GM12891 (cell line): ENCODE data around the gene ZNF407.

Experiments used
- POLR2A ChIP-seq: IDR thresholded peaks from 2 replicates; pipeline ENCODE4 v1.6.1; 2011; ENCODE audit warnings: low read depth, low read length, control low read depth
- POLR2AphosphoS5 ChIP-seq: IDR thresholded peaks from 2 replicates; pipeline ENCODE4 v1.6.1; 2011; ENCODE audit warnings: low read depth, low read length, control low read depth
- TAF1 ChIP-seq: IDR thresholded peaks from 2 replicates; pipeline ENCODE4 v1.6.1; 2011; ENCODE audit warnings: low read depth, low read length, control low read depth

- no peak for TF ChIP-seq POLR2A
- TF ChIP-seq POLR2AphosphoS5, result no peak
- no peak for TF ChIP-seq TAF1
Observed at GRCh38 chr18:75064513-75064905, 466.8 kb downstream of the ZNF407 start.
